H1 (cell line): ENCODE results near the gene C13orf42. TPM values are rescaled to one million over a fixed set of nuclear protein-coding genes. Genes with fewer than 3 reads are reported as not detected.

Experiments
- POU5F1 ChIP-seq: IDR thresholded peaks from 2 replicates; pipeline ENCODE4 v1.6.1; 2011; ENCODE audit warnings: low read depth, mild to moderate bottlenecking, low read length, moderate library complexity
- RXRA ChIP-seq: IDR thresholded peaks from 2 replicates; pipeline ENCODE4 v1.6.1; 2011; ENCODE audit warnings: low read depth, mild to moderate bottlenecking, low read length, moderate library complexity; ENCODE audit not compliant: insufficient read depth
- SUZ12 ChIP-seq: fragments of 200-600 bp; sonication (generic); IDR thresholded peaks from 2 replicates; pipeline ENCODE4 v1.6.1; 2012; ENCODE audit warnings: mild to moderate bottlenecking, inconsistent platforms, low read length, moderate library complexity, mixed read lengths
- polyA plus RNA-seq, 7 experiments: library from polyadenylated mRNA; depleted of rRNA in 3 of 7; stranded (reverse) in 5 of 7; unstranded in 2 of 7; fragments of >200 nt in 5 of 7; fragments of 200-250 nt in 2 of 7; gene quantifications; 1 replicate in 5 of 7; 2 replicates in 1 of 7; 4 replicates in 1 of 7; pipeline versions ENCODE4 v1.2.1 to v1.2.3, GENCODE V29; 2011 to 2013; ENCODE audit warnings: missing spikeins in 2 of 7, mixed read lengths in 2 of 7
- total RNA-seq: library from RNA; stranded (reverse); fragmentation: NEBNext Ultra II Directional; extraction: Animal tissue kit (Norgen Biotek cat#: 25700); gene quantifications from 2 replicates; pipeline ENCODE4 v1.2.1, GENCODE V29; 2021

C13orf42 gene
- total and polyA plus RNA-seq, 2 of the 8 experiments (the other 6 are each of a cell fraction or from before 2014, with no cell fraction given): 9.9 to 10.1 TPM

DNA sequence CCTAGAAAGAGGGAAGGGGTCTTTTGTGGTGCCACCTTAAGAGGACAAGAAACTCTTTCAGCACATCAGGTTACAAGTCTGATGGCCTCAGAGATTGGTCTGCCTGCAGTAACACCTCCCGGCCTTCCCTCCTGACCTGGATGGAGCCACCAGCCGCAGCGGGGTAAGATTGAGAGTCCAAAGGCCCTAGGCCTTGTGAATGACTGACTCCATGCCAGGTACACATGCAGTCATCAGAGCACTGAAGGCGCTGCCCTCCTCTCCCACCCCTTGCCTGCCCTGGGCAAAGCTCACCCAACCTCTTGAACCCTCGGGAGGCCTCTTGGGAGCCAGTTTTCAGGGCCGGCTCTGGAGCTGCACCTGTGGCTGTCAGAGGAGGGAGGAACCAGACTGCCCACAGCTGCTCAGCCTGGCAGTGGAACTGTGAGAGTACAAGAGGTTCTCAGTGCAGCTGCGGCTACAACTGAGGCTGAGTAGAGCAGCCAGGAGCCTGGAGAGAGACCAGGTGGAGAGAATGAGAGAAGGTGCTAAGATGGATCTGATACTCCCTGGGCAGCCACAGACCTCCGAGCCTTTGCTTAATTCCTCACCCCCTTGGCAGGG is 23.8 kb upstream of the C13orf42 start (continued):
- TF ChIP-seq POU5F1: no peak
- TF ChIP-seq SUZ12: no peak
- TF ChIP-seq RXRA: no peak
